Heart right ventricle (tissue), 16 donors: ENCODE measurements around the gene TMEM255B. TPM values are rescaled to one million over a fixed set of nuclear protein-coding genes. Genes with fewer than 3 reads are reported as not detected.
A peak's percentile ranks its signal among the peaks of the same experiment; 100 is the strongest.
"Not testable (repeated sequence)": the region's sequence is repeated elsewhere in the genome, so short reads cannot be mapped to it uniquely, and the experiment has no call there.

Experiments used
- ATAC-seq, 8 donors: fragments of 200-7000 bp; cut with Tn5 transposase; one replicate each; pipeline ENCODE4 v1.9.1; 2020; ENCODE audit warnings: mild to moderate bottlenecking in 8 of 8, moderate library complexity in 8 of 8, moderate number of reproducible peaks in 1 of 8
- DNase-seq, 2 donors: peaks; one replicate each; pipeline ENCODE4 v3.0.0-alpha.2; 2020
- H3K27ac ChIP-seq, 10 donors: fragments of 200-600 bp; sonication (generic) in 2 of 10; one replicate each; pipeline versions ENCODE4 v1.5.0 to v1.8.0; 2020 to 2022; ENCODE audit warnings: mild to moderate bottlenecking in 3 of 10
- H3K27me3 ChIP-seq, 7 donors: fragments of 200-600 bp; one replicate each; pipeline ENCODE4 v1.8.0; 2021 to 2022; ENCODE audit warnings: mild to moderate bottlenecking in 2 of 7
- H3K36me3 ChIP-seq, 9 donors: fragments of 200-600 bp; sonication (generic) in 1 of 9; one replicate each; pipeline versions ENCODE4 v1.5.0 to v1.8.0; 2020 to 2022; ENCODE audit warnings: mild to moderate bottlenecking in 2 of 9
- H3K4me1 ChIP-seq, 9 donors: fragments of 200-600 bp; sonication (generic) in 1 of 9; one replicate each; pipeline versions ENCODE4 v1.5.0 to v1.8.0; 2020 to 2022; ENCODE audit warnings: mild to moderate bottlenecking in 4 of 9
- H3K4me3 ChIP-seq, 10 donors: fragments of 200-600 bp; sonication (generic) in 2 of 10; one replicate each; pipeline versions ENCODE4 v1.5.0 to v1.8.0; 2020 to 2022; ENCODE audit warnings: mild to moderate bottlenecking in 7 of 10, moderate library complexity in 2 of 10
- H3K9me3 ChIP-seq, 11 donors: fragments of 200-600 bp in 10 of 11; sonication (generic) in 2 of 11; one replicate each; pipeline versions ENCODE4 v1.5.0 to v1.8.0; 2013 to 2022; ENCODE audit warnings: mild to moderate bottlenecking in 2 of 11, control low read depth in 1 of 11, moderate library complexity in 1 of 11
- CTCF ChIP-seq, 9 donors: fragments of 200-600 bp; sonication (generic) in 2 of 9; IDR thresholded peaks; one replicate each; pipeline versions ENCODE4 v1.5.0 to v1.8.0; 2021 to 2022; ENCODE audit warnings: antibody characterized with exemption in 9 of 9, mild to moderate bottlenecking in 5 of 9, moderate library complexity in 1 of 9
- WGBS, 2 donors: extraction: QIAGEN DNeasy Blood & Tissue Kit; methylation state at CpG; one replicate each; pipeline ENCODE4 v1.1.7; 2013; ENCODE audit warnings: inconsistent platforms in 1 of 2; 5-methylcytosine and 5-hydroxymethylcytosine counted together
- intact Hi-C, 10 donors: fragments of 100-400 bp; cut with DNase I; formaldehyde crosslinking; loops; one replicate each; pipeline versions ENCODE4 v1.11.1 to v1.14.2; 2022
- polyA plus RNA-seq, 2 donors: library from polyadenylated mRNA; stranded (reverse); fragments of 200-250 nt; gene quantifications; one replicate each; pipeline ENCODE4 v1.2.3, GENCODE V29; 2013
- total RNA-seq, 10 donors: library from RNA; stranded (reverse); fragmentation: NEBNext Ultra II Directional in 3 of 10; extraction: Animal tissue kit (Norgen Biotek cat#: 25700) in 3 of 10; gene quantifications; one replicate each; pipeline versions ENCODE4 v1.2.1 to v1.2.4, GENCODE V29; 2021 to 2023
- donor health status: Arrhythmogenic right ventricular cardiomyopathy.
- donor health status: ischemic (EF 13 %, LVEDD 7.1; RV severe dilation, severe dysfunction).
- donor health status: healthy with polysubstance abuse.
- donor health status: DM: no; HTN: yes; CAD: no.
- donor health status: DM: no; HTN: no; CAD: no.
- donor health status: ischemic (EF 25% LVEDD 6.9; RV normal size, moderate dysfunction).
- donor health status: ischemic (EF 25% LVEDD 5.7; RV mildly dilated, moderate dysfunction).
- donor health status: healthy.
- donor health status: DM: yes; HTN: yes; CAD: no.
- donor health status: Ischemic cardiomyopathy.
- donor health status: ischemic (EF 35%, LVEDD 5.7; RV mildly dilated, moderate dysfunction).
- donor health status: nonischemic (EF 11% LVEDD 7.7; RV severe dilation, severe dysfunction).
- donor health status: DM: yes; HTN: yes; CAD: no.
- donor health status: PGD.
- donor health status: ischemic (EF 29% LVEDD 5.4; RV normal size, mild dysfunction).
- donor health status: nonischemic (EF 23%, LVEDD 6.1; RV moderate dilation, normal function).

Gene TMEM255B
- total and polyA plus RNA-seq, 12 donors, result 2.4 to 12.9 (median 6.3) TPM

- Histone ChIP-seq H3K9me3 (no peaks in the 10 kb centered on the region), H3K36me3 (peaks cover 0 to 64% (median 34%) of the 10 kb centered on the region in 9 donors)
These were observed 73.6 kb downstream of the TMEM255B start for GRCh38 chr13:113832631-113833030.

GRCh38 chr13:113833111-113833830 lies 74.2 kb downstream of the TMEM255B start:
- H3K27me3 ChIP-seq, result no peaks in the 10 kb centered on the region
- intact Hi-C loops, result no loop called here
- H3K9me3 ChIP-seq, result no peaks in the 10 kb centered on the region
- peaks cover 14 to 16% (median 16%) of the 10 kb centered on the region in 9 donors for H3K4me1 ChIP-seq
- DNase-seq (peak in 1 of 2 donors; percentile 10), ATAC-seq (no peak)
- WGBS, 2 donors, result 91 to 92% methylated on average over 25 of the region's 25 CpGs
- peaks cover 0 to 58% (median 28%) of the 10 kb centered on the region in 9 donors for H3K36me3 ChIP-seq
- H3K27ac ChIP-seq, result no peak overlapping the region
- no peak for TF ChIP-seq CTCF (IDR thresholded peaks at IDR 0.05)
- H3K4me3 ChIP-seq, result no peak overlapping the region

More at GRCh38 chr13:113832631-113833030, 73.6 kb downstream of the TMEM255B start:
- peak in 1 of 2 donors; percentile 16 for DNase-seq
- no peaks in the 10 kb centered on the region for H3K27me3 ChIP-seq
- no peak overlapping the region for H3K27ac ChIP-seq
- no peak for ATAC-seq
- WGBS, 2 donors, result 96% methylated on average over 23 of the region's 23 CpGs
- no peak overlapping the region for H3K4me3 ChIP-seq
- peaks cover 9 to 10% (median 10%) of the 10 kb centered on the region in 9 donors for H3K4me1 ChIP-seq
- TF ChIP-seq CTCF (IDR thresholded peaks at IDR 0.05), result no peak
- intact Hi-C loops, result no loop called here

GRCh38 chr13:113834006-113834405 lies 75.0 kb downstream of the TMEM255B start:
- DNase-seq, result peak in 1 of 2 donors; percentile 12
- H3K27ac ChIP-seq, ATAC-seq, H3K27me3 ChIP-seq, H3K4me3 ChIP-seq, intact Hi-C loops, H3K9me3 ChIP-seq: not testable (repeated sequence)
- peaks cover 19 to 24% (median 23%) of the 10 kb centered on the region in 9 donors for H3K4me1 ChIP-seq
- WGBS, 2 donors, result 85 to 94% methylated on average over 17 of the region's 17 CpGs
- H3K36me3 ChIP-seq, result peaks cover 0 to 53% (median 25%) of the 10 kb centered on the region in 9 donors

GRCh38 chr13:113834496-113835200 lies 75.6 kb downstream of the TMEM255B start:
- Histone ChIP-seq H3K27ac (no peak overlapping the region), H3K4me3 (no peak overlapping the region), H3K36me3 (peaks cover 0 to 56% (median 25%) of the 10 kb centered on the region in 9 donors), H3K4me1 (peaks cover 24 to 30% (median 30%) of the 10 kb centered on the region in 9 donors), H3K27me3 (no peaks in the 10 kb centered on the region), H3K9me3 (no peaks in the 10 kb centered on the region)
- intact Hi-C loops, result no loop called here
- no peak for ATAC-seq
- DNase-seq, result peak in 1 of 2 donors; percentile 14
- TF ChIP-seq CTCF (IDR thresholded peaks at IDR 0.05), result no peak
- 93 to 94% methylated on average over 36 to 38 of the region's 38 CpGs for WGBS, 2 donors
